Lower leg skin (tissue), 4 donors: Measurements from ENCODE around the gene DNAH8. TPM values are rescaled to one million over a fixed set of nuclear protein-coding genes. Genes with fewer than 3 reads are reported as not detected.

Experiments
- DNase-seq, 2 donors: peaks; one replicate each; pipeline ENCODE4 v3.0.0-alpha.2; 2019; ENCODE audit warnings: low spot score in 2 of 2
- H3K4me3 ChIP-seq: fragments of 200-600 bp; sonication (generic); 2 replicates; pipeline ENCODE4 v1.5.1; 2017; ENCODE audit warnings: mild to moderate bottlenecking, low read depth; ENCODE audit not compliant: poor library complexity, severe bottlenecking
- CTCF ChIP-seq, 3 donors: fragments of 450-650 bp; IDR thresholded peaks; one replicate each; pipeline ENCODE4 v1.5.1; 2016; ENCODE audit warnings: antibody characterized with exemption in 3 of 3, mild to moderate bottlenecking in 3 of 3, moderate library complexity in 2 of 3
- POLR2A ChIP-seq, 2 donors: fragments of 450-650 bp; IDR thresholded peaks; one replicate each; pipeline ENCODE4 v1.6.1; 2016 to 2017; ENCODE audit warnings: antibody characterized with exemption in 2 of 2, mild to moderate bottlenecking in 1 of 2, moderate library complexity in 1 of 2
- WGBS, 2 donors: methylation state at CpG; one replicate each; pipeline ENCODE4 v1.1.5; 2018; 5-methylcytosine and 5-hydroxymethylcytosine counted together
- intact Hi-C: fragments of 100-400 bp; cut with DNase I; formaldehyde crosslinking; loops from one replicate; pipeline ENCODE4 v1.15.0; 2023; ENCODE audit warnings: low total_unique reads
- total RNA-seq, 4 donors: library from RNA; depleted of rRNA; stranded (reverse); fragments of >200 nt; gene quantifications; one replicate each; pipeline ENCODE4 v1.1.0, GENCODE V29; 2016

DNAH8 gene
- total RNA-seq, 4 donors from 2014 or later, result 0.02 to 0.19 (median 0.08) TPM

GRCh38 chr6:38804358-38804757 is 89.2 kb downstream of the DNAH8 start:
- no peak for DNase-seq
- 43 to 50% methylated on average over 4 of the region's 4 CpGs for WGBS, 2 donors
- intact Hi-C loops, result no loop called here
- no peak overlapping the region for H3K4me3 ChIP-seq
- TF ChIP-seq CTCF (IDR thresholded peaks at IDR 0.05) (no peak), POLR2A (IDR thresholded peaks at IDR 0.05) (no peak)

- DNase-seq, result no peak
- intact Hi-C loops, result no loop called here
- 72 to 82% methylated on average over 4 of the region's 4 CpGs for WGBS, 2 donors
- no peak for TF ChIP-seq CTCF (IDR thresholded peaks at IDR 0.05)
- no peak for TF ChIP-seq POLR2A (IDR thresholded peaks at IDR 0.05)
- H3K4me3 ChIP-seq, result no peak overlapping the region
Observed at GRCh38 chr6:38805127-38805655, 90.1 kb downstream of the DNAH8 start.

DNA sequence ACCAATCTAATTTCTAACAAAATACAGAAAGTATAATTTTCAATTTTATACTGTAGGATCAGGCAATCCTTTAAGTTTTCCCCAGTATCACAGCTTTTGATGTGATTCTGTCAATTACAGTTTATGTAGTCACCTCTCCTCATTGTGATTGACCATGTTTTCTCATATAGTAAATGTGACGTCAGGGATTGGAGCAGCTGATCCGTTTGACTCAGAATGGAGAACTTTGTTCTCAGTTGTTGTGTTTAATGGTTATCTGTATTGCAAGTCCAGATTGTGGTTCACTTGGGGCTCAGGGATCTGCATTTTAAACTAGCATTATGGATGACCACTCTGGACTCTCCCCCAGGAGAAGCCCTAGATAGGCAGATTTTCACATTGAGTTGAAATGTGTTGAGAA is 90.6 kb downstream of the DNAH8 start:
- H3K4me3 ChIP-seq, result no peak overlapping the region
- intact Hi-C loops, result no loop called here
- WGBS, 2 donors, result 54 to 68% methylated on average over 2 of the region's 2 CpGs
- DNase-seq, result no peak
- TF ChIP-seq POLR2A (IDR thresholded peaks at IDR 0.05), result no peak
- TF ChIP-seq CTCF (IDR thresholded peaks at IDR 0.05), result no peak

- intact Hi-C loops, result no loop called here
- WGBS, 2 donors, result 36 to 57% methylated on average over 2 of the region's 2 CpGs
- H3K4me3 ChIP-seq, result no peak overlapping the region
- DNase-seq, result no peak
- no peak for TF ChIP-seq CTCF (IDR thresholded peaks at IDR 0.05)
- TF ChIP-seq POLR2A (IDR thresholded peaks at IDR 0.05), result no peak
Observed at GRCh38 chr6:38806271-38806670, 91.2 kb downstream of the DNAH8 start.

DNA sequence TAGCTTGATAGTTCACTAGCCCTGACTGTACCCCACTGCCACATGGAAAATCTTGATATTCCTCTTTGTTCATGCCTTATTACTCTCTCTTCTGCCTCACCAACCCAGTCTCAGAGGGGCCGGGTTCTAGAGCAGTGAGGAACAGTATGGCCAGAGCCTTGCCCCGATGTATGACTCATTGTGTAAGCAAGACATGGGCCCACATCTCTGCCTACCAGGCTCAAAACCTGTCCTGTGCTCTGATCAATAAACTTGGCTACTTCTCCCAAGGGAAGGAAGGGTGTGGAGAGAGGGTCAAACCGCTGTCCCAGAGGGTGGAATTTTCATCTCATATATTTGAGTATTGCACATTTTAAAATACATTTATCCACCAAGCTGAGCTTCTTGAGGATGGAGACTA is 91.7 kb downstream of the DNAH8 start:
- no peak for TF ChIP-seq POLR2A (IDR thresholded peaks at IDR 0.05)
- TF ChIP-seq CTCF (IDR thresholded peaks at IDR 0.05), result no peak

GRCh38 chr6:38808039-38808438 is 92.9 kb downstream of the DNAH8 start:
- no peak overlapping the region for H3K4me3 ChIP-seq
- no peak for DNase-seq
- TF ChIP-seq POLR2A (IDR thresholded peaks at IDR 0.05) (no peak), CTCF (IDR thresholded peaks at IDR 0.05) (no peak)
- intact Hi-C loops, result no loop called here
- 58 to 78% methylated on average over 3 of the region's 3 CpGs for WGBS, 2 donors

More for the DNA sequence above, 91.7 kb downstream of the DNAH8 start:
- DNase-seq, result no peak
- H3K4me3 ChIP-seq, result no peak overlapping the region
- intact Hi-C loops, result no loop called here
- 90 to 91% methylated on average over 3 of the region's 3 CpGs for WGBS, 2 donors
